HG02870 (cell line): ENCODE results near the gene HES3.

Experiments
- ATAC-seq: cut with Tn5 transposase; IDR thresholded peaks from one replicate; pipeline ENCODE4 v1.9.1; 2021; ENCODE audit warnings: mild to moderate bottlenecking, moderate library complexity; ENCODE audit not compliant: unreplicated experiment

The HES3 gene

GRCh38 chr1:6260961-6261614 lies 17.1 kb downstream of the HES3 start, which contains the start of gene GPR153:
GPR153 (minus strand) TSS chr1:6261098; CDS start chr1:6254905, 6,193 bp downstream.
- ATAC-seq = no peak

GRCh38 chr1:6261615-6261995 lies 17.6 kb downstream of the HES3 start:
- ATAC-seq = no peak

GRCh38 chr1:6262555-6263420 lies 18.8 kb downstream of the HES3 start:
- ATAC-seq = no peak

DNA sequence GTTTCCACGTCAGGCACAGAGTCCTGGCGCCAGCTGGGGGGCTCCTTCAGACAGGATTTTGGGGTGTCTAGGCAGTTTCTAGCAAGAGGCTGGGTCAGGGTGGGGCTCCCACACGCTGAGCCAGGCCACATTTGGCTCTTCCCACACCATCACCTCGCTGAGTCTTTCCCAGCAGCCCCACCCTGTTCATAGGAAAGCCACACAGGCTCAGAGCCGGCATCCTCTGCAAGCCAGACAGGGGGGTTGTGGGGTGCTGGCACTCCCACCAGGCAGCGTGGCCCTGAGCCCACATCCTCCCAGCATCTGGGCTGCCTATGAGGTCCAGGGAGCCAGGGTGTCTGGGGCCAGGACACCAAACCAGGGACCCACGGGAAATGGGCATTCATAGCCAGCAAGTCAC lies 19.7 kb downstream of the HES3 start:
- ATAC-seq = no peak

- no peak for ATAC-seq
These were observed 21.2 kb downstream of the HES3 start for GRCh38 chr1:6265151-6265550.

DNA sequence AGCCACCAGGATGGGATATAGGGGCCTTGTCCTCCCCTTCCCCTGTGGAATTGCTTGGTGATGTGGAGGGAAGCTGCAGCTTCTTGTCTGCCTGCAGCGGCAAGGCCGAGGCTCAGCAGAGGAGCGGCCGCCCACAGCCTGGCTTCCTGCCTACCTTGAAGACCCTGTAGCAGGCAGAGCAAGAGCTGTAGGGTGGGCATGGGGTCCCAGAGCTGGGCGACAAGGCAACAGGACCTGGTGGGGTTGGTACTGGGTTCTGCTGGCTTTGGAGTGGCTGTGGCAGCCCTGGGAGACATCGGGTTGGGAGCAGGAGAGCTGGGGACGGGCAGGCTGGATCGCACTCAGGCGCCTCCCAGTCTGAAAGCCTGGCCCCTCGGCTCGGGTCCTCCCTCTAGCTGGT lies 22.7 kb downstream of the HES3 start:
- no peak for ATAC-seq

DNA sequence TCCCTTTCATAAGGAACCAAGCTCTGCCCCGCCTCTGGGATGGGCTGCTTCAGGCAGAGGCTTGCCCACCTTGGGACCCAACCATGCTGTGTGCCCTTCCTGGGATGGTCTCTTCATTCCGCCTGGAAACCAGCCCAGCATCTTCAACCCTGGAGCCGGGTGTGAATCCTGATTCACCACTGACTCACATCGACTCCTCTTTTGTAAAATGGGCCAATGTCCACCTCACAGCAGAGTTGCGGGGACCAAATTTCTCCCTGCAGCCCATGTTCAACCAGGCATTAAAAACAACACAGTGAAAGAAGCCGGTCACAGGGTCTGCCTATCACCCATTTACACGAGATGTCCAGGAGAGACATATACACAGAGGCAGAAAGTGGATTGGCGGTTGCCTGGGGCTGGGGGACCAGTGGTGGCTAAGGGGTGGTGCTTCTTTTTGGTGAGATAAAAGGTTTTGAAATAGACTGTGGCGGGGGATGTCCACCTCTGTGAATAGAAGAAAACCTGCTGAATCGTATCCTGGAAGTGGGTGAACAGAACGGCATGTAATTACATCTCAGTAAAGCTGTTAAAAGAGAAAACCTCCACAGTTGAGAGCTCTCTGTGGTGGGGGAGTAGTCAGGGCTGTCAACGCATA lies 23.8 kb downstream of the HES3 start:
- ATAC-seq = no peak

DNA sequence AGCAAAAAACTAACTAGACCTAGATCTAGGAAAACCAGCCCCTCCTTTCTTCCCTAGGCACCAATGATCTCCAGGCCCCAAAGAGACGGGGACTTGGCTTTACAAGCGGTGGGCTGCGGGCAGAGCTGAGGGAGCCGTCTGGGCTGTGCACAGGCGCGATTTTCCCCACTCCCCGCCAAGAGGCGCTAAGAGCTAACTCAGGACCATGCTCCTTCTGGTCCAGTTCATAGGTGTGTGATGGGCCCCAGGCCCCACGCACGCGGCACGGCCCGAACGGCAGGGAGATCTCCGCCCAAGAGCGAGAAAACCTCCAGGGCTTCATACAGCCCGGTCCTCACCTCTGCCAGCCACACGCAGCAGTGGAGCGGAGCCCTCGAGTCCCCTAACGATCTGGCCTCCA lies 24.4 kb downstream of the HES3 start:
- ATAC-seq = no peak

DNA sequence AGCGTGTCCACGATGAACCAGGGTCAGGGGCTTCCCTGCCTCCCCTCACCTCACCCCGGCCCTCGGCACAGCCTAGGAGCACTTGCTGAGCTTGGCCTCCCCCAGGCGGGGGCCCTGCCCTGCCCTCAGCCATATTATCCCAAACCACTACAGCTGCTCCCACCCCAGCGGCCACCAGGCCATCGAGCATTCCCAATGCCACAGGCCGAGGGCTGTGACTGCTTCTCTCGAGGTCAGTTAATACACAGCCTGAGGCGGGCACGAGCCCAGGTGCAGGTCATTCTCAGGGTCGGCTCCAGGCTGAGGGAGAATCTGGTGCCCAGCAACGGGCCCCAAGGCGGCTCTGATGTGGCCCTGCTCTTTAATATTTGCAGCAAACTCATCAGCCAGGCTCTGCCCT lies 25.3 kb downstream of the HES3 start:
- no peak for ATAC-seq

DNA sequence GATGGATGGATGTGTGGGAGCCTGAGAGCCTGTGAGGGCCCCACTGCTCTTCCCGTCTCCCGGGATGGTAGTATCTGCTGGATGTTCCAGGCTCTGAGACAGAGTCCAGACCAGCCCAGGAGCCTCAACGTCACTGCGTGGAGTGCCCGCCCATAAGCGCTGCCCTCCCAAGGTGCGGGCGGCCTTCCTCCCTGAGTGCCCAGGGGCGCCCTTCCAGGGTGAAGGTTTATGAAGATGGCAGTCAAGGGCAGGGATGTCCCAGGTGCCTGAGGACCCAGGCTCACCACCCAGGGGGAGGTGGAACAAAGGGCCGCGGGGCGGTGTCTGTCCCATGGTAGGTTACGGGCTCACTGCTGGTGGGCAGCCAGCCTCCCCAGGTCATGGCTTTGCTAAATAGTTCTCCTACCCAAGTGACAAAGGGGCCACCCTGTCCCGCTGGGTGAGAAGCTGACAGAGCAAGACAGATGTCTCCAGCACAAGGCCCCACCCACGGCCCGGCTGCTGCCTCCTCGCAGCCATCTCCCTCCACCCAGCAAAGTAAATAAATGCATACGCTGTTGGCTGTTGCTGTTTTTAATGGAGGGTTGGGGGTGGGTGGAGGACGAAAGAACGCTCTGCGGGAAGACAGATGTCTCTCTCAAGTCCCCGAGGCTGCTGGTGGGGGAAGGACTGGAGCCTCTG lies 25.9 kb downstream of the HES3 start:
- no peak for ATAC-seq

DNA sequence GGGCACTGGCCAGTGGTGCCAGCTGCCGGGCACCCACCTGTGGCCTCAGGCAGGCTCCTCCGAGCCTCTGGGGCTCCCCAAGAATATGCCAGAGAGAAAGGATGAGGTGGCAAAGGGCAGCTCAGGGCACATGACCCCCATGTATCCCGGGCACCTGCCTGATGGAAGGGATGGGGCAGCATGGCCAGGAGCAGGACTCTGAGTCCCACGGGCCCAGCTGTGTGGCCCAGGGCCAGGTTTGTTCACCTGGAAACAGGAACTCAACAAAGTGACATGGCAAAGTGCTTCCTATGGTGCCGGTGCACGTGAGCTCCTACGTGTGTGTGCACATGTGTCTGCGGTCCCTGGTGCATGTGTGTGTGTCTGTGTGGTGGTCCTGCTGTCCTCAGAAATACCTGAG lies 26.4 kb downstream of the HES3 start:
- no peak for ATAC-seq

GRCh38 chr1:6271006-6271405 lies 27.0 kb downstream of the HES3 start:
- ATAC-seq = no peak

DNA sequence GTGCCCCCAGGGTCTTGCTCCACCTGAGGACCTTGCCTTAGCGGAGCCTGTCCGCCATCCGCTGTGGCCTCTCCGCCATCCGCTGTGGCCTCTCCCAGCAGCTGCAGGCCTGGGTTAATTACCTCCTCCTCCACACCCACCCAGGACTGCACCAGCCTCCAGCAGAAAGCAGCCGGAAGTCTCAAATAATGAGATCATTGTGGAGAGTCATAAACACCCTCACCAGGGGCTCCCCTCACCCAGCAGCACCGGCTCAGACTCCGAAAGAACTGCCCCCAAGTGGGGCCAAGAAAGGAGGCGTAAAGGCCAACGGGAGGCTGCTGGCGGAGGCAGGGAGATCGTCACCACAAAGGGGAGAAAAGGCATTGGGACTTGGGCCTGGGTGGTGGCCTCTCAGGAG lies 27.6 kb downstream of the HES3 start:
- ATAC-seq = no peak

GRCh38 chr1:6272452-6272851 lies 28.5 kb downstream of the HES3 start:
- no peak for ATAC-seq

DNA sequence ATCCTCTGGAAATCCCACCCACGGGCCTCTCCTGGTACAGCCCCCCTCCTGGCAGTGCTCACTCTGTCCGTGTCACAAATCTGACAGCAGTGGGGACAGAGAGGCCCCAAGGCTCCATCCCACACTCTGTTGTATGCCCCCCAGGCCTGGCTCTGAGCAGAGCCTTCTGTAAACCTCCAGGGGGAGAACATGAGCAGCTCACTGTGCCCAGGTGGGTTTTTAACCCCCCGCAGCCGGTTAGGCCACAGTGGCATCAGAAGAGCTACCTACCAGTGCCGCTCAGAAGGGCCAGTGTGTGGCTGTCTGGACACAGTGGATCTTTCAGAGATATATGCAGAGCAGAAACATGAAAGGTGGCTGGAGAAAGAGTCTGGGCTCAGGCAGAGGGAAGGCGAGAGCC lies 28.9 kb downstream of the HES3 start:
- no peak for ATAC-seq

GRCh38 chr1:6273380-6273891 lies 29.5 kb downstream of the HES3 start:
- ATAC-seq = no peak

DNA sequence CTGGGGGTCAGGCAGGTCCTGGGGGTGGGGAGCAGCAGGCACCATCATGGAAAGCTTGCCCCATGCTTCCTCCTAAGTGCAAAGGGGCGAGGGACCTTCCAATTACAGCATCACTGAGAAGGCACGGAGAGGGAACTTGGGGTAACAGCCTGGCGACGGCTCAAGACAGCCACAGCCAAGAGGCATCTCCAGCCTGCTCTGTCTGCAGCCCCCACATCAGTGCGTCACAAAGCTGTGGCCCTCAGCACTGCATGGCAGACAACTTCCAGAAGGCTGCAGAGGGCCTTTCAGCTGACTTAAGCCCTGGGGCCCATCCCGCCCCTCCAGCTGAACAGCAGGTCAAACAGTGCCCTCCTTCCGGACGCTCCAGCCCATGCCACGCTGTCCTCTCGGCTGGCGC lies 30.1 kb downstream of the HES3 start:
- ATAC-seq = no peak

DNA sequence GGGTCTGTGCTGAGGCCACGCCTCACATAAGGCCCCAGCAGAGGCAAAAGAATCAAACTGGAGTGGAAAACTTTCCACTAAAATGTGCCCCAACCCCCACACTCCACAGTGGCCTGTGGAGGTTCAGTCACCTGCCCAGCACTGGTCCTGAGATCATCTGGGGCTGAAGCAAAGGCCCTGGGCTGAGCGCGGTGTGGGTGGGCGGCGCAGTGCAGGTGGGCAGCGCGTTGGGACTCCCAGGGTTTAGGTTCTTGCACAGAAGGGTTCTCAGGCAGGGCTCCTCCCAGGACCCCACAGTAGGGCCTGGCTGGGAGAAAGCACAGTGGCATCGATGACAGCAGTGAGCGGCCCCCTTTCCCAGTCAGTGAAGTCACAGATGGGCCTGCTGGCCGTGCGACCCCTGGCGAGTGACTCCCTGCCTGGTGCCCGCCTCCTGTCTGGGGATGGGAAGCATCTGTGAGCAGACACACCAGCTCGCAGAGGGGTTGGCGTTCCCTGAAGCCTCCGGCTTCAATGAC lies 30.7 kb downstream of the HES3 start:
- ATAC-seq = no peak

- ATAC-seq = no peak
These were observed 32.1 kb downstream of the HES3 start for GRCh38 chr1:6275826-6276782.
